Activated CD8-positive, alpha-beta memory T cell treated with anti-CD3 and anti-CD28 coated beads for 48 hours (primary cell): ENCODE measurements around the gene FAAP20.
"Not testable (repeated sequence)": the region's sequence is repeated elsewhere in the genome, so short reads cannot be mapped to it uniquely, and the experiment has no call there.

Experiments
- DNase-seq, 3 experiments: peaks; one replicate each; pipeline ENCODE4 v3.0.0-alpha.2; 2020; ENCODE audit warnings: low read depth in 2 of 3, low spot score in 2 of 3

FAAP20 gene

GRCh38 chr1:2163205-2163604 lies 31.4 kb downstream of the FAAP20 start:
- DNase-seq: no peak

DNA sequence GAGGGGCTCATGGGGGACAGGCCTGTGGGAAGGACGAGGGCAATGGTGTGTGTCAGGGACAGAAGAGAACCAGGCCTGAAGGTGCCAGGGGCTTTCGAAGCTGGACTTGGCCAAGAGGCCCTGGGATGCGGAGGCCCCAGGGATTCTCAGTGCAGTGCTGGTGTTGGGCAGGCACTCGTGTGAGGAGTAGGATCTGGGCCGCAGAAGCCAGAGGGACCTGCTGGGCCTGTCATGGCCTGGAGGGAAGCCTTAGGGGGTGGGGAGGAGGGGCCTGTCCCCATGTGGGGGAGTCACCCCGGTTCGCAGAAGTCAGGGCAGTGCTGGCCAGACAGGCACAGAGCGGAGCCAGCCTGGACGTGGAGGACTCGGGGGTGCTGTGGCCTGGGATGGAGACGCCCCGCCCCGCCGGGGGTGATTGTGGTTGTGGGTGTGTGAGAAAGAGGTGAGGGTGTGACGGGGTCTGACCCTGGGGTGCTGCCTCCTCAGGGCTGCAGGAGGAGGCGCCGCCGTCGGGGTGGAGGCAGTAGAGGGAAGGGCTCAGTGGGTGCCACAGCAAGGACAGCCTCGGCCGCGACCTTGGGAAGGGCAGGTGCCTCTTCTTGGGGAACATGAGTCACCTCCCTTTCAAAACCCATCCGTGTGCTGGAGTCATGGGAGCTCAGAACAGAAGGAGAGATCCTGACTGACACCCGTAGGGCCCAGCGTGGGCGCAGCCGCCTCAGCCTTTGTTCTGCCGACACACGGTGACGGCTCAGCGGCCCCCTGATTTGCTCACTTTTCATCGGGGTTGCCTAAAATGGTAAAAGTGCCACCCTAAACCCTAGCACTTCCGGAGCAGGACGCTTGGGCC lies 33.9 kb downstream of the FAAP20 start:
- DNase-seq: no peak

DNA sequence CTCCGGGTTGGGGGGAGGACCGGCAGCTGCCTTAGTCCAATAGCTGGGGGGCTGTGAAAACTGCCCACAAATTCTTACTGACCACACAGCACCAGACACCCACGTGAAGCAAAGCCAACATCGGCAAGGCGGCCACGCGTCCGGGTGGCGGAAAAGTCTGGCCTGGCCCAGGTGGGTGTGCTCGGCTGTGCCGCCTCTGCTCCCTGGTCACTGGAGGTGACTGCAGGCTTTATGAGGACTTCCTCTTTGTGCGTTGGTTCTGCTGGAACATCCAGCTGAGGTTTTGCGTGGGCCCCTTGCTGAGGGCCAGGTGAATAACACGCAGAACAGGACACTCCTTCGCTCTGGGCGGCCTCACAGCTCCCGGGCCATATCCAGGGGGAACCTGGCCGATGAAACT lies 35.4 kb downstream of the FAAP20 start:
- DNase-seq: no peak

DNA sequence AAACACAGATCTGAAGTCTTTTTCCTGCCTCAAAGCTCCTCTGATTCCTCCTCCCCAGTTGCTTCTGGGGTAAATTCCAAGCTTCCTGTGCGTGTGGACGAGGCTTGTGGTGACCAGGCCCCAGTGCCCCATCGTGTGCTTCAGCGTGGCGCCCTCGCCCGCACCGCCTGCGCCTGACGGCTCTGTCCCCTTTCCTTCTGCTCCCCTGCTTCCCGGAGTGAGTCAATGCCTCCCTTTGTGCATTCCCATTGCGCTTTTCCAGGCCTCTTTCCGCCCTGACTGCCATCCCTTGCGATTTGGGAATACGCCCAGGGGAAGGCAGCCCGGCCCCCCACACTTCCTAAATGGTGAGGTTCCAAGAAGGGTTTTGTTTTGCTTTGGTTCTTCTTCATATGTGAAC lies 36.3 kb downstream of the FAAP20 start:
- no peak for DNase-seq

GRCh38 chr1:2157856-2158255 lies 36.7 kb downstream of the FAAP20 start:
- no peak for DNase-seq

- DNase-seq: no peak
Measured at GRCh38 chr1:2156866-2157265, 37.7 kb downstream of the FAAP20 start.

GRCh38 chr1:2155788-2156187 lies 38.8 kb downstream of the FAAP20 start:
- no peak for DNase-seq

DNA sequence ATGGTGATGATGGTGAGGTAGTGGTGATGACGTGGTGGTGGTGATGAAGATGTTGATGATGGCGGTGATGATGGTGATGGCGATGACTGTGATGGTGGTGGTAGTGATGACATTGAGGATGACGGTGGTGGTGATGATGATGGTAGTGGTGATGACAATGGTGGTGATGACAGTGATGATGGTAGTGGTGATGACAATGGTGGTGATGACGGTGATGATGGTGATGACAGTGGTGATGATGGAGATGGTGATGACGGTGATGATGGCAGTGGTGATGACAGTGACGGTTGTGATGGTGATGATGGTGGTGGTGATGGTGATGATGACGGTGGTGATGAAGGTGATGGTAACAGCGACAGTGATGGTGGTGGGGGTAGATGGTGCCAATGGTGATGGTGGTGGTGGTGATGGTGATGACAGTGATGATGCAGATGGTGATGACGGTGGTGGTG lies 39.4 kb downstream of the FAAP20 start:
- DNase-seq: no peak

- no peak for DNase-seq
Measured at GRCh38 chr1:2154022-2154421, 40.5 kb downstream of the FAAP20 start.

GRCh38 chr1:2152954-2153353 lies 41.6 kb downstream of the FAAP20 start:
- DNase-seq: no peak

GRCh38 chr1:2151911-2152310 lies 42.7 kb downstream of the FAAP20 start:
- no peak for DNase-seq

GRCh38 chr1:2151252-2151651 lies 43.3 kb downstream of the FAAP20 start:
- no peak for DNase-seq

DNA sequence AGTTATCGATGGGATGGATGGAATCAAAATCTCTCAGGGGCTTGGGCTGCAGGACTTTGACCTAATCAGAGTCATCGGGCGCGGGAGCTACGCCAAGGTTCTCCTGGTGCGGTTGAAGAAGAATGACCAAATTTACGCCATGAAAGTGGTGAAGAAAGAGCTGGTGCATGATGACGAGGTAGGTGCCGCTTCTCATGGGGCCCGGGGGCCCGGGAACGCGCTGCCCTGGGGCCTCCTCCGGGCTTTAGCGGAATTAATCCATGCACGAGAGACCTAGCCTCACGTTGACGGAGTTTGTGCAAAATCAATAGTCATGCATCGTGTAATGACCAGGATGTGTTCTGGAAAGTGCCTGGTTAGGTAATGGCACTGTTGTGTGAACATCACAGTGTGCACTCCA lies 43.8 kb downstream of the FAAP20 start:
- DNase-seq: no peak

- DNase-seq: peak in 2 of 3 experiments; percentile 15 to 17
Measured at GRCh38 chr1:2148691-2149090, 45.9 kb downstream of the FAAP20 start.

- DNase-seq: not testable (repeated sequence)
Measured at GRCh38 chr1:2147869-2148268, 46.7 kb downstream of the FAAP20 start.

DNA sequence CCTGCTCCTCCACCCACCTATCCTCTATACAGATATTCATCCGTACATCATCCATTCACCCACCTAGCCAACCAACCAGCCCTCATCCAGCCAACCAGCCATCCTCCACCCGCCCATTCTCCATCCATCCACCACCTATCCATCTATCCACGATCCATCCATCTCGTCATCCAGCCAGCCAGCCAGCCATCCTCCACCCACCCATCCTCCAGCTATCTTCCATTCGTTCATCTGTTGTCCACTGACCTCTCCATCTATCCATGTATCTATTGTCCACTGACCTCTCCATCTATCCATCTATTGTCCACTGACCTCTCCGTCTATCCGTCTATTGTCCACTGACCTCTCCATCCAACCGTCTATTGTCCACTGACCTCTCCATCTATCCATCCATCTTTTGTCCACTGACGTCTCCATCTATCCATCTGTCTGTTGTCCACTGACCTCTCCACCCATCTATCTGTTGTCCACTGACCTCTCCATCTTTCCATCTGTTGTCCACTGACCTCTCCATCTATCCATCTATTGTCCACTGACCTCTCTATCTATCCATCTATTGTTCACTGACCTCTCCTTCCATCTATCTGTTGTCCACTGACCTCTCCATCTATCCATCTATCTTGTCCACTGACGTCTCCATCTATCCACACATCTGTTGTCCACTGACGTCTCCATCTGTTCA lies 47.6 kb downstream of the FAAP20 start:
- no peak for DNase-seq

GRCh38 chr1:2145946-2146835 lies 48.4 kb downstream of the FAAP20 start:
- no peak for DNase-seq

- no peak for DNase-seq
Measured at GRCh38 chr1:2144501-2145090, 50.0 kb downstream of the FAAP20 start.

GRCh38 chr1:2143814-2144500 lies 50.6 kb downstream of the FAAP20 start:
- DNase-seq: no peak

DNA sequence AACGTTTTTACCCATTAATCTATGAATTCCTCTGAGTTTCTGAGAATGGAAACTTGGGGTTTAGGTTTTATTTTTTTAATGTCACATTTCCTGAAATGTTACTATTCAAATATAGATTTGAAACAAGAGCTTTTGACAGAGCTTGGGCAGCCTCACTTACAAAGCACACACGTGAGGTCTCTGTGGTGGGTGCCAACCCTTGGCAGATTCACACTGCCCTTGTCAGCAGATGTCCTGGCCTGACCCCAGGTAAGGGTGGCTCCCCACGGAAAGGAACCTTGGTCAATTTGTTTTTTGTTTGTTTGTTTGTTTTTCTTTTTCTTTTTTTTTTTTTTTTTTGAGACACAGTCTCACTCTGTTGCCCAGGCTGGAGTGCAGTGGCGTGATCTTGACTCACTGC lies 53.5 kb downstream of the FAAP20 start:
- DNase-seq: no peak
